H1 (cell line): ENCODE results near the gene USF1. TPM values are rescaled to one million over a fixed set of nuclear protein-coding genes. Genes with fewer than 3 reads are reported as not detected.
A peak's percentile ranks its signal among the peaks of the same experiment; 100 is the strongest.

Experiments used
- CTCF ChIA-PET: fragments of 300-600 bp; sonication (Branson Sonifier 250); formaldehyde crosslinking; loops from one replicate; lab custom pipeline; 2021; ENCODE audit not compliant: partially characterized antibody; lab: Charles Lee
- POLR2A ChIA-PET: fragments of 300-600 bp; sonication (Branson Sonifier 250); formaldehyde crosslinking; loops from one replicate; lab custom pipeline; 2021; ENCODE audit warnings: inconsistent platforms; ENCODE audit not compliant: partially characterized antibody; lab: Charles Lee
- DNase-seq, 2 experiments: peaks; one replicate each; pipeline versions ENCODE4 v3.0.0 to v3.0.0-alpha.2; 2010 to 2022; ENCODE audit warnings: low spot score in 2 of 2, low read depth in 1 of 2, mixed read lengths in 1 of 2
- FAIRE-seq: peaks from 2 replicates; lab custom pipeline; 2011; peaks lifted over from hg19 to GRCh38; lab: Jason Lieb, UNC
- H2AFZ ChIP-seq: 2 replicates; pipeline ENCODE4 v1.8.1; 2012; ENCODE audit warnings: low read length, inconsistent platforms
- H2AK5ac ChIP-seq: 2 replicates; pipeline ENCODE4 v1.6.1; 2013; ENCODE audit warnings: low read depth, low read length
- H2BK120ac ChIP-seq: replicated peaks from 2 replicates; pipeline ENCODE3; 2013; ENCODE audit warnings: low read depth, low read length, inconsistent platforms
- H2BK12ac ChIP-seq: 2 replicates; pipeline ENCODE4 v1.6.1; 2013; ENCODE audit warnings: low read depth, low read length
- H2BK15ac ChIP-seq: 2 replicates; pipeline ENCODE4 v1.6.1; 2013; ENCODE audit warnings: low read length
- H2BK20ac ChIP-seq: 2 replicates; pipeline ENCODE4 v1.6.1; 2013; ENCODE audit warnings: low read length
- H2BK5ac ChIP-seq: 2 replicates; pipeline ENCODE4 v1.6.1; 2013; ENCODE audit warnings: low read depth, low read length
- H3K14ac ChIP-seq: 2 replicates; pipeline ENCODE4 v1.6.1; 2013; ENCODE audit warnings: inconsistent platforms; ENCODE audit not compliant: insufficient read length
- H3K18ac ChIP-seq: 2 replicates; pipeline ENCODE4 v1.6.1; 2013; ENCODE audit warnings: low read length; ENCODE audit errors: extremely low read depth
- H3K23ac ChIP-seq: 2 replicates; pipeline ENCODE4 v1.6.1; 2013; ENCODE audit warnings: inconsistent platforms; ENCODE audit not compliant: insufficient read length
- H3K23me2 ChIP-seq: 2 replicates; pipeline ENCODE4 v1.6.1; 2013; ENCODE audit warnings: low read depth, low read length
- H3K27ac ChIP-seq: 2 replicates; pipeline ENCODE4 v1.6.1; 2011; ENCODE audit warnings: low read depth, low read length, inconsistent platforms
- H3K27me3 ChIP-seq, 4 experiments: replicated peaks in 1 of 4; 1 replicate in 1 of 4; 2 replicates in 3 of 4; pipeline versions ENCODE4 v1.6.1 to v1.8.1; 2011 to 2013; ENCODE audit warnings: low read length in 3 of 4, mild to moderate bottlenecking in 3 of 4, inconsistent platforms in 2 of 4, mixed read lengths in 2 of 4, moderate library complexity in 1 of 4; ENCODE audit not compliant: control insufficient read depth in 3 of 4, insufficient read depth in 3 of 4; ENCODE audit errors: extremely low read depth in 1 of 4
- H3K36me3 ChIP-seq, 4 experiments: 2 replicates each; pipeline versions ENCODE4 v1.6.1 to v1.8.1; 2011 to 2013; ENCODE audit warnings: mild to moderate bottlenecking in 4 of 4, low read length in 3 of 4, moderate library complexity in 2 of 4, control low read depth in 1 of 4, inconsistent platforms in 1 of 4; ENCODE audit not compliant: insufficient read depth in 4 of 4, control insufficient read depth in 2 of 4
- H3K4ac ChIP-seq: replicated peaks from 2 replicates; pipeline ENCODE3; 2013; ENCODE audit warnings: low read length, low read depth, mixed read lengths, inconsistent platforms; ENCODE audit not compliant: insufficient read length
- H3K4me1 ChIP-seq, 4 experiments: replicated peaks in 1 of 4; 1 replicate in 1 of 4; 2 replicates in 3 of 4; pipeline versions ENCODE4 v1.6.1 to v1.8.1; 2011 to 2013; ENCODE audit warnings: low read length in 3 of 4, inconsistent platforms in 2 of 4, mixed read lengths in 1 of 4; ENCODE audit not compliant: insufficient read depth in 4 of 4, control insufficient read depth in 3 of 4
- H3K4me2 ChIP-seq, 2 experiments: 2 replicates each; pipeline versions ENCODE4 v1.6.1 to v1.8.1; 2011 to 2013; ENCODE audit warnings: low read depth in 2 of 2, low read length in 2 of 2, control low read depth in 1 of 2, inconsistent platforms in 1 of 2, mild to moderate bottlenecking in 1 of 2; ENCODE audit not compliant: insufficient read depth in 1 of 2
- H3K4me3 ChIP-seq, 4 experiments: fragments of 200-600, 300-600 bp in 1 of 4; sonication (generic), shearing (Covaris generic), sonication (Bioruptor Twin) in 1 of 4; 2 replicates each; pipeline versions ENCODE4 v1.5.1 to v1.8.1; 2011 to 2016; ENCODE audit warnings: low read length in 4 of 4, low read depth in 3 of 4, control low read depth in 2 of 4, inconsistent platforms in 2 of 4, mild to moderate bottlenecking in 2 of 4, mixed read lengths in 1 of 4, moderate library complexity in 1 of 4; ENCODE audit not compliant: insufficient read depth in 2 of 4; ENCODE audit errors: extremely low read depth in 1 of 4
- H3K56ac ChIP-seq: replicated peaks from 2 replicates; pipeline ENCODE3; 2013; ENCODE audit warnings: low read depth, mild to moderate bottlenecking, mixed read lengths, low read length, inconsistent platforms; ENCODE audit not compliant: insufficient read length
- H3K79me1 ChIP-seq: 2 replicates; pipeline ENCODE4 v1.6.1; 2013; ENCODE audit warnings: low read depth, low read length, control low read depth
- H3K79me2 ChIP-seq, 2 experiments: 2 replicates each; pipeline versions ENCODE4 v1.6.1 to v1.8.1; 2012 to 2013; ENCODE audit warnings: low read length in 2 of 2, mild to moderate bottlenecking in 2 of 2, inconsistent platforms in 1 of 2; ENCODE audit not compliant: insufficient read depth in 2 of 2, control insufficient read depth in 1 of 2
- H3K9ac ChIP-seq, 4 experiments: replicated peaks in 1 of 4; 1 replicate in 1 of 4; 2 replicates in 3 of 4; pipeline versions ENCODE4 v1.6.1 to v1.8.1; 2011 to 2013; ENCODE audit warnings: low read depth in 3 of 4, low read length in 3 of 4, control low read depth in 2 of 4, mild to moderate bottlenecking in 2 of 4, moderate library complexity in 2 of 4, inconsistent platforms in 1 of 4; ENCODE audit errors: extremely low read depth in 1 of 4
- H3K9me3 ChIP-seq, 2 experiments: 2 replicates each; pipeline versions ENCODE4 v1.6.1 to v1.8.1; 2012 to 2013; ENCODE audit warnings: mild to moderate bottlenecking in 2 of 2, moderate library complexity in 2 of 2, control low read depth in 1 of 2, inconsistent platforms in 1 of 2, low read depth in 1 of 2, low read length in 1 of 2, mixed read lengths in 1 of 2; ENCODE audit not compliant: insufficient read depth in 2 of 2
- H4K20me1 ChIP-seq, 2 experiments: replicated peaks in 1 of 2; 2 replicates each; pipeline versions ENCODE3 to v1.8.1; 2011 to 2013; ENCODE audit warnings: inconsistent platforms in 2 of 2, low read length in 2 of 2, mild to moderate bottlenecking in 1 of 2; ENCODE audit not compliant: insufficient read depth in 2 of 2, control insufficient read depth in 1 of 2
- H4K5ac ChIP-seq: 2 replicates; pipeline ENCODE4 v1.6.1; 2013; ENCODE audit warnings: low read length, low read depth, mixed read lengths, inconsistent platforms; ENCODE audit not compliant: insufficient read length
- H4K8ac ChIP-seq: 2 replicates; pipeline ENCODE4 v1.8.0; 2013; ENCODE audit warnings: mild to moderate bottlenecking, moderate library complexity, low read length, inconsistent platforms; ENCODE audit not compliant: insufficient read depth; ENCODE audit errors: extremely low read depth
- H4K91ac ChIP-seq: replicated peaks from 2 replicates; pipeline ENCODE3; 2013; ENCODE audit warnings: low read length, mixed read lengths, inconsistent platforms; ENCODE audit not compliant: insufficient read length
- BACH1 ChIP-seq: IDR thresholded peaks from 2 replicates; pipeline ENCODE4 v1.6.1; 2012; ENCODE audit warnings: low read length, improper control_type of control experiment
- BRCA1 ChIP-seq: IDR thresholded peaks from 2 replicates; pipeline ENCODE4 v1.6.1; 2012; ENCODE audit warnings: low read depth, low read length, improper control_type of control experiment
- CBX5 ChIP-seq: fragments of 300-800, 300-1000 bp; sonication (generic); IDR thresholded peaks from 2 replicates; pipeline ENCODE4 v1.7.1; 2016; ENCODE audit warnings: antibody characterized with exemption, low read length, low read depth
- CTBP2 ChIP-seq: IDR thresholded peaks from 2 replicates; pipeline ENCODE4 v1.7.0; 2011; ENCODE audit warnings: borderline replicate concordance, mild to moderate bottlenecking, moderate library complexity, mixed read lengths, low read length; ENCODE audit not compliant: insufficient read depth, insufficient read length
- EGR1 ChIP-seq: IDR thresholded peaks from 2 replicates; pipeline ENCODE4 v1.6.1; 2011; ENCODE audit warnings: low read depth, low read length, borderline replicate concordance
- JUND ChIP-seq: IDR thresholded peaks from 2 replicates; pipeline ENCODE4 v1.6.1; 2011; ENCODE audit warnings: mild to moderate bottlenecking, improper control_type of control experiment, low read length
- KDM4A ChIP-seq: IDR thresholded peaks from one replicate; pipeline ENCODE4 v1.7.1; 2012; ENCODE audit warnings: low read depth, mild to moderate bottlenecking, moderate library complexity, low read length, inconsistent platforms; ENCODE audit not compliant: severe bottlenecking
- MAFK ChIP-seq: IDR thresholded peaks from 2 replicates; pipeline ENCODE4 v1.6.1; 2012; ENCODE audit warnings: low read depth, mild to moderate bottlenecking, improper control_type of control experiment, low read length
- SIN3A ChIP-seq, 2 experiments: IDR thresholded peaks in 1 of 2; conservative IDR thresholded peaks in 1 of 2; 2 replicates each; pipeline ENCODE4 v1.6.1; 2011 to 2012; ENCODE audit warnings: low read length in 2 of 2, improper control_type of control experiment in 1 of 2, low read depth in 1 of 2, mild to moderate bottlenecking in 1 of 2
- TEAD4 ChIP-seq: IDR thresholded peaks from 2 replicates; pipeline ENCODE4 v1.6.1; 2012; ENCODE audit warnings: low read depth, low read length, inconsistent platforms, mixed read lengths
- WGBS, 2 experiments: shearing (Covaris generic) in 1 of 2; methylation state at CpG; one replicate each; pipeline versions ENCODE4 v1.1.6 to v1.1.7; 2013 to 2015; ENCODE audit warnings: low lambda C conversion rate in 2 of 2, mixed read lengths in 2 of 2, inconsistent platforms in 1 of 2, low coverage in 1 of 2, missing lambda C conversion rate in 1 of 2; ENCODE audit not compliant: insufficient replicate concordance in 2 of 2, insufficient coverage in 1 of 2, insufficient read length in 1 of 2; ENCODE audit errors: extremely low coverage in 1 of 2, missing lambda C conversion rate in 1 of 2; 5-methylcytosine and 5-hydroxymethylcytosine counted together
- polyA plus RNA-seq, 7 experiments: library from polyadenylated mRNA; depleted of rRNA in 3 of 7; stranded (reverse) in 5 of 7; unstranded in 2 of 7; fragments of >200 nt in 5 of 7; fragments of 200-250 nt in 2 of 7; gene quantifications; 1 replicate in 5 of 7; 2 replicates in 1 of 7; 4 replicates in 1 of 7; pipeline versions ENCODE4 v1.2.1 to v1.2.3, GENCODE V29; 2011 to 2013; ENCODE audit warnings: missing spikeins in 2 of 7, mixed read lengths in 2 of 7
- total RNA-seq: library from RNA; stranded (reverse); fragmentation: NEBNext Ultra II Directional; extraction: Animal tissue kit (Norgen Biotek cat#: 25700); gene quantifications from 2 replicates; pipeline ENCODE4 v1.2.1, GENCODE V29; 2021

Gene USF1
- total and polyA plus RNA-seq, 2 of the 8 experiments (the other 6 are each of a cell fraction or from before 2014, with no cell fraction given) = 45.7 to 68.9 TPM

DNA sequence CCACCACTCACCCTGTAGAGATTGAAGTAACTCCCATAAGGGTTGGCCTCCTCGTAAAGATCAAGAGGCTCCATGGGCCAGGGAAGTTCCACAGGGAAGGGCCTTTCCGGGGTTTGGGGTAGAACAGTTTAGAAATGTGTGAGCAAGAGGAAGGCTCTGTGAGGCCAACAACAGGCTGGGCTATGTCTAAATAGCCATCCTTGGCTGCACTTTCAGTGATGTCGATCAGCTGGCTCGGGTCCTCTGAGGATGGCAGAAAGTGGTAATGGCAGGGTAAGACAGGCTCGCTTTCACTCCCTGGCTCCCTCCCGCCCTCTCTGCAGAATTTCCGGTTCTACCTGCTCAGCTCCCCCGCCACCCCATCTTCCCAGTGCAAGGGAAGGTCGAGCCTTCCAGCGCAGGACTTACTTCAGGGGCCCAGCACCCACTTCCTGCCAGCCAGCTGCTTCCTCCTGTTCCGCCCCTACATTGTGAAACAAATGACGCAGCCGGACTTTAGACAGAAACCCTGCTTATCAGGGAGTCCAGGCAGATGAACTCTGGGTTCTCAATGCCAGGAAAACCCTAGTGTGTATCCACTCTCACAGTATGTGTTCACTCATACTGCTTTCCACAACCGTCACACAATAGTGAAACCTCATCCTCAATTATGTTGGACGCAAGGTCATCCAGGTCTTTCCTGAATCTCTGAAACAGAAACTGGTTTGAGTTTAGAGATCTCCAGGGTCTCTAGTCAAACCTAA is 32.1 kb downstream of the USF1 start:
- Histone ChIP-seq H4K91ac (peak overlapping the region; percentile 94), H3K18ac (peak overlapping the region; percentile 55), H3K27me3 (no peaks in the 10 kb centered on the region), H3K27ac (peak overlapping the region; percentile 66; the same call in 1 of the 2 replicates), H3K4ac (peak overlapping the region; percentile 83), H3K23me2 (peaks cover under 1% of the 10 kb centered on the region; the same call in 1 of the 2 replicates), H3K4me1 (peaks cover 15 to 29% (median 21%) of the 10 kb centered on the region in 4 experiments), H4K8ac (peak overlapping the region; percentile 18; the same call in 1 of the 2 replicates), H2BK20ac (peak overlapping the region; percentile 89; the same call in 1 of the 2 replicates), H2BK12ac (peak overlapping the region; percentile 88; the same call in 1 of the 2 replicates), H4K20me1 (peaks cover 9 to 25% of the 10 kb centered on the region in 2 experiments), H3K56ac (peak overlapping the region; percentile 84), H2BK120ac (peak overlapping the region; percentile 79), H3K9me3 (no peaks in the 10 kb centered on the region), H3K23ac (no peak overlapping the region), H2BK15ac (peak overlapping the region; percentile 90; the same call in 1 of the 2 replicates), H3K79me2 (peaks cover 44 to 90% of the 10 kb centered on the region in 2 experiments), H3K14ac (peak overlapping the region; percentile 68), H2AK5ac (peak overlapping the region; percentile 97), H2AFZ (no peak overlapping the region), H3K4me2 (peak overlapping the region; percentile 53 to 71), H3K4me3 (peak overlapping the region in 2 of 4 experiments; percentile 21 to 24; a peak in 3 of 8 replicates), H3K79me1 (peaks cover 16% of the 10 kb centered on the region), H3K36me3 (peaks cover 0 to 11% (median 1%) of the 10 kb centered on the region in 4 experiments; a peak in 3 of 8 replicates), H4K5ac (peak overlapping the region; percentile 68), H2BK5ac (peak overlapping the region; percentile 94), H3K9ac (peak overlapping the region in 1 of 4 experiments; percentile 38; a peak in 4 of 7 replicates)
- ChIA-PET POLR2A (interaction anchor here (0.8 to 4.9 kb wide), 8 partner anchors 7 to 119 kb away, joined by 3 to 22 read pairs (median 6); partner anchors contain the start of genes DEDD, F11R and USF1), CTCF (interaction anchor here (0.6 to 9.8 kb wide), 6 partner anchors 15 to 152 kb away, joined by 3 to 58 read pairs (median 3); partner anchors contain the start of gene PPOX)
- 52% methylated on average over 15 of the region's 15 CpGs; no CpG with 5 or more reads in 1 of the 2 experiments for WGBS, 2 experiments
- FAIRE-seq (no peak), DNase-seq (peak in 1 of 2 experiments; percentile 69)
- TF ChIP-seq CBX5 = no peak
- peak; percentile 48 to 57; a peak in 2 of 4 replicates for TF ChIP-seq SIN3A (conservative IDR thresholded peaks at IDR 0.05 in 1 of 2, IDR thresholded peaks at IDR 0.05 in 1 of 2; ENCODE audit: low read depth in 1 of 2, low read length in 2 of 2)
- no peak for TF ChIP-seq MAFK
- TF ChIP-seq CTBP2 = no peak
- TF ChIP-seq BRCA1 = no peak
- no peak for TF ChIP-seq KDM4A
- no peak for TF ChIP-seq TEAD4
- peak; percentile 16; the same call in 1 of the 2 replicates for TF ChIP-seq EGR1
- TF ChIP-seq BACH1 = no peak
- TF ChIP-seq JUND = no peak
